Spleen (tissue), 7 donors: ENCODE data around the gene CDH18.

Experiments
- POLR2A ChIP-seq, 3 donors: fragments of 450-650 bp; IDR thresholded peaks; one replicate each; pipeline ENCODE4 v1.5.1; 2017; ENCODE audit warnings: antibody characterized with exemption in 3 of 3, mild to moderate bottlenecking in 1 of 3
- TF ChIP-seq, protein P1 (sequence below), 11 experiments: fragments of 200-600 bp in 7 of 11; fragments of 450-650 bp in 4 of 11; sonication (generic) in 4 of 11; IDR thresholded peaks in 8 of 11; conservative IDR thresholded peaks in 3 of 11; 1 replicate in 7 of 11; 2 replicates in 4 of 11; pipeline versions ENCODE4 v1.4.0 to v1.8.0; 2016 to 2021; ENCODE audit warnings: antibody characterized with exemption in 11 of 11, inconsistent platforms in 4 of 11, mild to moderate bottlenecking in 1 of 11
- donor health status: DM: no; HTN: no; CAD: no; lungs with moderate emphysema.
- donor health status: DM: no; HTN: no; CAD: no.
- donor health status: DM: no; HTN: no; CAD: no.

- TF ChIP-seq, protein P1, sequence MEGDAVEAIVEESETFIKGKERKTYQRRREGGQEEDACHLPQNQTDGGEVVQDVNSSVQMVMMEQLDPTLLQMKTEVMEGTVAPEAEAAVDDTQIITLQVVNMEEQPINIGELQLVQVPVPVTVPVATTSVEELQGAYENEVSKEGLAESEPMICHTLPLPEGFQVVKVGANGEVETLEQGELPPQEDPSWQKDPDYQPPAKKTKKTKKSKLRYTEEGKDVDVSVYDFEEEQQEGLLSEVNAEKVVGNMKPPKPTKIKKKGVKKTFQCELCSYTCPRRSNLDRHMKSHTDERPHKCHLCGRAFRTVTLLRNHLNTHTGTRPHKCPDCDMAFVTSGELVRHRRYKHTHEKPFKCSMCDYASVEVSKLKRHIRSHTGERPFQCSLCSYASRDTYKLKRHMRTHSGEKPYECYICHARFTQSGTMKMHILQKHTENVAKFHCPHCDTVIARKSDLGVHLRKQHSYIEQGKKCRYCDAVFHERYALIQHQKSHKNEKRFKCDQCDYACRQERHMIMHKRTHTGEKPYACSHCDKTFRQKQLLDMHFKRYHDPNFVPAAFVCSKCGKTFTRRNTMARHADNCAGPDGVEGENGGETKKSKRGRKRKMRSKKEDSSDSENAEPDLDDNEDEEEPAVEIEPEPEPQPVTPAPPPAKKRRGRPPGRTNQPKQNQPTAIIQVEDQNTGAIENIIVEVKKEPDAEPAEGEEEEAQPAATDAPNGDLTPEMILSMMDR (IDR thresholded peaks at IDR 0.05 in 8 of 11, conservative IDR thresholded peaks at IDR 0.05 in 3 of 11): no peak
- TF ChIP-seq POLR2A (IDR thresholded peaks at IDR 0.05): no peak
These were observed 302.5 kb downstream of the CDH18 start for GRCh38 chr5:19685473-19685872.
